H9 (cell line): ENCODE measurements around the gene SLBP. TPM values are rescaled to one million over a fixed set of nuclear protein-coding genes. Genes with fewer than 3 reads are reported as not detected.

ENCODE experiments used
- DNase-seq: peaks from one replicate; pipeline ENCODE4 v3.0.0-alpha.2; 2017
- H2AFZ ChIP-seq: one replicate; pipeline ENCODE4 v1.6.1; 2013; ENCODE audit warnings: mild to moderate bottlenecking, low read length, control low read depth, moderate library complexity
- H2AK5ac ChIP-seq: 2 replicates; pipeline ENCODE4 v1.6.1; 2013; ENCODE audit warnings: low read length, control low read depth, mixed read lengths; ENCODE audit not compliant: insufficient read length
- H2BK120ac ChIP-seq: one replicate; pipeline ENCODE4 v1.6.1; 2013; ENCODE audit warnings: low read depth, mild to moderate bottlenecking, low read length, control low read depth, inconsistent platforms; ENCODE audit not compliant: poor library complexity, severe bottlenecking
- H2BK12ac ChIP-seq: 2 replicates; pipeline ENCODE4 v1.6.1; 2013; ENCODE audit warnings: low read length, control low read depth, mixed read lengths, low read depth; ENCODE audit not compliant: insufficient read length
- H2BK15ac ChIP-seq: 2 replicates; pipeline ENCODE4 v1.6.1; 2013; ENCODE audit warnings: low read depth, low read length, control low read depth
- H2BK20ac ChIP-seq: one replicate; pipeline ENCODE4 v1.6.1; 2013; ENCODE audit warnings: low read depth, mild to moderate bottlenecking, low read length, control low read depth, inconsistent platforms; ENCODE audit not compliant: poor library complexity, severe bottlenecking
- H2BK5ac ChIP-seq: 2 replicates; pipeline ENCODE4 v1.6.1; 2013; ENCODE audit warnings: low read length, control low read depth, mixed read lengths; ENCODE audit not compliant: insufficient read length
- H3K14ac ChIP-seq: 2 replicates; pipeline ENCODE4 v1.6.1; 2013; ENCODE audit warnings: low read length, control low read depth; ENCODE audit not compliant: insufficient read depth
- H3K18ac ChIP-seq: 2 replicates; pipeline ENCODE4 v1.6.1; 2013; ENCODE audit warnings: low read depth, mild to moderate bottlenecking, mixed read lengths, low read length, control low read depth; ENCODE audit not compliant: insufficient read length
- H3K23ac ChIP-seq: 2 replicates; pipeline ENCODE4 v1.6.1; 2013; ENCODE audit warnings: low read length, control low read depth, mixed read lengths, low read depth; ENCODE audit not compliant: insufficient read length
- H3K23me2 ChIP-seq: 2 replicates; pipeline ENCODE4 v1.6.1; 2013; ENCODE audit warnings: low read depth, mild to moderate bottlenecking, mixed read lengths, low read length, control low read depth; ENCODE audit not compliant: insufficient read length, poor library complexity, severe bottlenecking
- H3K27ac ChIP-seq: 2 replicates; pipeline ENCODE4 v1.5.1; 2013; ENCODE audit warnings: low read length, control low read depth, mixed read lengths, low read depth; ENCODE audit not compliant: insufficient read length
- H3K27me3 ChIP-seq: 2 replicates; pipeline ENCODE4 v1.6.1; 2013; ENCODE audit warnings: low read length, control low read depth, inconsistent platforms; ENCODE audit not compliant: insufficient read depth
- H3K4ac ChIP-seq: 2 replicates; pipeline ENCODE4 v1.6.1; 2013; ENCODE audit warnings: low read depth, mild to moderate bottlenecking, control low read depth, inconsistent platforms, low read length, moderate library complexity
- H3K4me1 ChIP-seq: 2 replicates; pipeline ENCODE4 v1.6.1; 2013; ENCODE audit warnings: low read length, control low read depth, inconsistent platforms; ENCODE audit not compliant: insufficient read depth
- H3K4me2 ChIP-seq: 2 replicates; pipeline ENCODE4 v1.6.1; 2013; ENCODE audit warnings: low read length, control low read depth, mixed read lengths; ENCODE audit not compliant: insufficient read length, insufficient read depth
- H3K56ac ChIP-seq: 2 replicates; pipeline ENCODE4 v1.6.1; 2013; ENCODE audit warnings: low read depth, mild to moderate bottlenecking, mixed read lengths, low read length, control low read depth; ENCODE audit not compliant: insufficient read length
- H3K79me1 ChIP-seq: 2 replicates; pipeline ENCODE4 v1.6.1; 2013; ENCODE audit warnings: low read depth, mild to moderate bottlenecking, moderate library complexity, low read length, control low read depth, inconsistent platforms; ENCODE audit not compliant: insufficient read depth, poor library complexity, severe bottlenecking
- H3K79me2 ChIP-seq: 2 replicates; pipeline ENCODE4 v1.6.1; 2013; ENCODE audit warnings: low read length, control low read depth, inconsistent platforms; ENCODE audit not compliant: insufficient read depth
- H3K9ac ChIP-seq: 2 replicates; pipeline ENCODE4 v1.6.1; 2013; ENCODE audit warnings: low read length, control low read depth, mixed read lengths; ENCODE audit not compliant: insufficient read length; ENCODE audit errors: extremely low read depth
- H3K9me3 ChIP-seq: one replicate; pipeline ENCODE4 v1.6.1; 2013; ENCODE audit warnings: low read depth, low read length, inconsistent platforms; ENCODE audit not compliant: control insufficient read depth
- H3T11ph ChIP-seq: one replicate; pipeline ENCODE4 v1.6.1; 2013; ENCODE audit warnings: mild to moderate bottlenecking, low read length, control low read depth, inconsistent platforms
- H4K20me1 ChIP-seq: one replicate; pipeline ENCODE4 v1.6.1; 2013; ENCODE audit not compliant: control insufficient read depth, insufficient read length, insufficient read depth
- H4K5ac ChIP-seq: 2 replicates; pipeline ENCODE4 v1.6.1; 2013; ENCODE audit warnings: low read depth, mild to moderate bottlenecking, mixed read lengths, low read length, control low read depth; ENCODE audit not compliant: insufficient read length
- H4K8ac ChIP-seq: replicated peaks from 2 replicates; pipeline ENCODE4 v1.6.1; 2013; ENCODE audit warnings: low read length, control low read depth, mixed read lengths, low read depth; ENCODE audit not compliant: insufficient read length
- H4K91ac ChIP-seq: 2 replicates; pipeline ENCODE4 v1.6.1; 2013; ENCODE audit warnings: low read depth, mild to moderate bottlenecking, moderate library complexity, mixed read lengths, low read length, control low read depth; ENCODE audit not compliant: insufficient read length
- H3K27ac Mint-ChIP-seq, 3 experiments: 2 replicates in 2 of 3; 3 replicates in 1 of 3; pipeline ENCODE4 v1.8.0; 2020 to 2021; ENCODE audit warnings: mixed read lengths in 3 of 3, mild to moderate bottlenecking in 1 of 3, moderate library complexity in 1 of 3
- H3K27me3 Mint-ChIP-seq: 2 replicates; pipeline ENCODE4 v1.8.0; 2021; ENCODE audit warnings: low read depth, mild to moderate bottlenecking, moderate library complexity, mixed read lengths
- H3K36me3 Mint-ChIP-seq, 3 experiments: 2 replicates in 2 of 3; 3 replicates in 1 of 3; pipeline ENCODE4 v1.8.0; 2020 to 2021; ENCODE audit warnings: low read depth in 3 of 3, mixed read lengths in 3 of 3; ENCODE audit not compliant: insufficient read depth in 1 of 3
- H3K4me1 Mint-ChIP-seq, 2 experiments: 2 replicates each; pipeline ENCODE4 v1.8.0; 2020; ENCODE audit warnings: mixed read lengths in 2 of 2
- H3K4me3 Mint-ChIP-seq, 2 experiments: 2 replicates in 1 of 2; 3 replicates in 1 of 2; pipeline ENCODE4 v1.8.0; 2020 to 2021; ENCODE audit warnings: mild to moderate bottlenecking in 2 of 2, mixed read lengths in 2 of 2, moderate library complexity in 1 of 2
- H3K9me3 Mint-ChIP-seq, 2 experiments: 2 replicates in 1 of 2; 3 replicates in 1 of 2; pipeline ENCODE4 v1.8.0; 2020; ENCODE audit warnings: mild to moderate bottlenecking in 2 of 2, mixed read lengths in 2 of 2, moderate library complexity in 1 of 2
- CTCF ChIP-seq: fragments of 200-600 bp; sonication (generic); conservative IDR thresholded peaks from 3 replicates; pipeline ENCODE4 v1.8.0; 2021; ENCODE audit warnings: antibody characterized with exemption, mild to moderate bottlenecking
- WGBS: extraction: QIAGEN DNeasy Blood & Tissue Kit; methylation state at CpG from one replicate; pipeline ENCODE4 v1.1.7; 2013; ENCODE audit warnings: missing lambda C conversion rate, low lambda C conversion rate, mixed read lengths; ENCODE audit not compliant: insufficient read length; ENCODE audit errors: extremely low coverage; 5-methylcytosine and 5-hydroxymethylcytosine counted together
- total RNA-seq: library from RNA; stranded (reverse); gene quantifications from 2 replicates; pipeline ENCODE4 v1.2.1, GENCODE V29; 2021

Gene SLBP
- total RNA-seq, 1 experiment from 2014 or later: 62.7 TPM

GRCh38 chr4:1749370-1749769, 37.3 kb upstream of the SLBP start:
- no peaks in the 10 kb centered on the region for H3K9me3 ChIP-seq
- H3K27me3 ChIP-seq: no peaks in the 10 kb centered on the region
- no peak overlapping the region for H3K4ac ChIP-seq
- no peak overlapping the region for H3T11ph ChIP-seq
- no peak overlapping the region for H3K23ac ChIP-seq
- Mint-ChIP-seq H3K27me3 (no peaks in the 10 kb centered on the region), H3K27ac (no peak overlapping the region), H3K36me3 (peaks cover 0 to 12% (median 9%) of the 10 kb centered on the region in 3 experiments; a peak in 5 of 7 replicates), H3K4me1 (peaks cover 0 to 10% of the 10 kb centered on the region in 2 experiments; a peak in 1 of 4 replicates), H3K9me3 (no peaks in the 10 kb centered on the region), H3K4me3 (no peak overlapping the region)
- no peaks in the 10 kb centered on the region for H3K23me2 ChIP-seq
- no peak overlapping the region for H3K18ac ChIP-seq
- H3K56ac ChIP-seq: no peak overlapping the region
- no peak overlapping the region for H2AK5ac ChIP-seq
- H3K79me1 ChIP-seq: no peaks in the 10 kb centered on the region
- DNase-seq: no peak
- H3K27ac ChIP-seq: no peak overlapping the region
- no peak overlapping the region for H2BK12ac ChIP-seq
- H3K4me2 ChIP-seq: no peak overlapping the region
- H3K14ac ChIP-seq: no peak overlapping the region
- no CpG with 5 or more reads among the region's 3 CpGs for WGBS
- H2AFZ ChIP-seq: no peak overlapping the region
- no peak overlapping the region for H2BK5ac ChIP-seq
- no peaks in the 10 kb centered on the region for H3K4me1 ChIP-seq
- no peaks in the 10 kb centered on the region for H3K79me2 ChIP-seq
- no peak overlapping the region for H2BK20ac ChIP-seq
- H4K91ac ChIP-seq: no peak overlapping the region
- H4K8ac ChIP-seq: no peak overlapping the region
- no peak for TF ChIP-seq CTCF
- no peak overlapping the region for H4K5ac ChIP-seq
- no peak overlapping the region for H2BK15ac ChIP-seq
- no peak overlapping the region for H3K9ac ChIP-seq
- H2BK120ac ChIP-seq: no peak overlapping the region
- no peaks in the 10 kb centered on the region for H4K20me1 ChIP-seq
